H9 (cell line): ENCODE results near the gene MAP6. TPM values are rescaled to one million over a fixed set of nuclear protein-coding genes. Genes with fewer than 3 reads are reported as not detected.
A peak's percentile ranks its signal among the peaks of the same experiment; 100 is the strongest.

Source experiments
- DNase-seq: peaks from one replicate; pipeline ENCODE4 v3.0.0-alpha.2; 2017
- H2AFZ ChIP-seq: one replicate; pipeline ENCODE4 v1.6.1; 2013; ENCODE audit warnings: mild to moderate bottlenecking, low read length, control low read depth, moderate library complexity
- H2AK5ac ChIP-seq: 2 replicates; pipeline ENCODE4 v1.6.1; 2013; ENCODE audit warnings: low read length, control low read depth, mixed read lengths; ENCODE audit not compliant: insufficient read length
- H2BK120ac ChIP-seq: one replicate; pipeline ENCODE4 v1.6.1; 2013; ENCODE audit warnings: low read depth, mild to moderate bottlenecking, low read length, control low read depth, inconsistent platforms; ENCODE audit not compliant: poor library complexity, severe bottlenecking
- H2BK12ac ChIP-seq: 2 replicates; pipeline ENCODE4 v1.6.1; 2013; ENCODE audit warnings: low read length, control low read depth, mixed read lengths, low read depth; ENCODE audit not compliant: insufficient read length
- H2BK15ac ChIP-seq: 2 replicates; pipeline ENCODE4 v1.6.1; 2013; ENCODE audit warnings: low read depth, low read length, control low read depth
- H2BK20ac ChIP-seq: one replicate; pipeline ENCODE4 v1.6.1; 2013; ENCODE audit warnings: low read depth, mild to moderate bottlenecking, low read length, control low read depth, inconsistent platforms; ENCODE audit not compliant: poor library complexity, severe bottlenecking
- H2BK5ac ChIP-seq: 2 replicates; pipeline ENCODE4 v1.6.1; 2013; ENCODE audit warnings: low read length, control low read depth, mixed read lengths; ENCODE audit not compliant: insufficient read length
- H3K14ac ChIP-seq: 2 replicates; pipeline ENCODE4 v1.6.1; 2013; ENCODE audit warnings: low read length, control low read depth; ENCODE audit not compliant: insufficient read depth
- H3K18ac ChIP-seq: 2 replicates; pipeline ENCODE4 v1.6.1; 2013; ENCODE audit warnings: low read depth, mild to moderate bottlenecking, mixed read lengths, low read length, control low read depth; ENCODE audit not compliant: insufficient read length
- H3K23ac ChIP-seq: 2 replicates; pipeline ENCODE4 v1.6.1; 2013; ENCODE audit warnings: low read length, control low read depth, mixed read lengths, low read depth; ENCODE audit not compliant: insufficient read length
- H3K23me2 ChIP-seq: 2 replicates; pipeline ENCODE4 v1.6.1; 2013; ENCODE audit warnings: low read depth, mild to moderate bottlenecking, mixed read lengths, low read length, control low read depth; ENCODE audit not compliant: insufficient read length, poor library complexity, severe bottlenecking
- H3K27ac ChIP-seq: 2 replicates; pipeline ENCODE4 v1.5.1; 2013; ENCODE audit warnings: low read length, control low read depth, mixed read lengths, low read depth; ENCODE audit not compliant: insufficient read length
- H3K27me3 ChIP-seq: 2 replicates; pipeline ENCODE4 v1.6.1; 2013; ENCODE audit warnings: low read length, control low read depth, inconsistent platforms; ENCODE audit not compliant: insufficient read depth
- H3K4ac ChIP-seq: 2 replicates; pipeline ENCODE4 v1.6.1; 2013; ENCODE audit warnings: low read depth, mild to moderate bottlenecking, control low read depth, inconsistent platforms, low read length, moderate library complexity
- H3K4me1 ChIP-seq: 2 replicates; pipeline ENCODE4 v1.6.1; 2013; ENCODE audit warnings: low read length, control low read depth, inconsistent platforms; ENCODE audit not compliant: insufficient read depth
- H3K4me2 ChIP-seq: 2 replicates; pipeline ENCODE4 v1.6.1; 2013; ENCODE audit warnings: low read length, control low read depth, mixed read lengths; ENCODE audit not compliant: insufficient read length, insufficient read depth
- H3K56ac ChIP-seq: 2 replicates; pipeline ENCODE4 v1.6.1; 2013; ENCODE audit warnings: low read depth, mild to moderate bottlenecking, mixed read lengths, low read length, control low read depth; ENCODE audit not compliant: insufficient read length
- H3K79me1 ChIP-seq: 2 replicates; pipeline ENCODE4 v1.6.1; 2013; ENCODE audit warnings: low read depth, mild to moderate bottlenecking, moderate library complexity, low read length, control low read depth, inconsistent platforms; ENCODE audit not compliant: insufficient read depth, poor library complexity, severe bottlenecking
- H3K79me2 ChIP-seq: 2 replicates; pipeline ENCODE4 v1.6.1; 2013; ENCODE audit warnings: low read length, control low read depth, inconsistent platforms; ENCODE audit not compliant: insufficient read depth
- H3K9ac ChIP-seq: 2 replicates; pipeline ENCODE4 v1.6.1; 2013; ENCODE audit warnings: low read length, control low read depth, mixed read lengths; ENCODE audit not compliant: insufficient read length; ENCODE audit errors: extremely low read depth
- H3K9me3 ChIP-seq: one replicate; pipeline ENCODE4 v1.6.1; 2013; ENCODE audit warnings: low read depth, low read length, inconsistent platforms; ENCODE audit not compliant: control insufficient read depth
- H3T11ph ChIP-seq: one replicate; pipeline ENCODE4 v1.6.1; 2013; ENCODE audit warnings: mild to moderate bottlenecking, low read length, control low read depth, inconsistent platforms
- H4K20me1 ChIP-seq: one replicate; pipeline ENCODE4 v1.6.1; 2013; ENCODE audit not compliant: control insufficient read depth, insufficient read length, insufficient read depth
- H4K5ac ChIP-seq: 2 replicates; pipeline ENCODE4 v1.6.1; 2013; ENCODE audit warnings: low read depth, mild to moderate bottlenecking, mixed read lengths, low read length, control low read depth; ENCODE audit not compliant: insufficient read length
- H4K8ac ChIP-seq: replicated peaks from 2 replicates; pipeline ENCODE4 v1.6.1; 2013; ENCODE audit warnings: low read length, control low read depth, mixed read lengths, low read depth; ENCODE audit not compliant: insufficient read length
- H4K91ac ChIP-seq: 2 replicates; pipeline ENCODE4 v1.6.1; 2013; ENCODE audit warnings: low read depth, mild to moderate bottlenecking, moderate library complexity, mixed read lengths, low read length, control low read depth; ENCODE audit not compliant: insufficient read length
- H3K27ac Mint-ChIP-seq, 3 experiments: 2 replicates in 2 of 3; 3 replicates in 1 of 3; pipeline ENCODE4 v1.8.0; 2020 to 2021; ENCODE audit warnings: mixed read lengths in 3 of 3, mild to moderate bottlenecking in 1 of 3, moderate library complexity in 1 of 3
- H3K27me3 Mint-ChIP-seq: 2 replicates; pipeline ENCODE4 v1.8.0; 2021; ENCODE audit warnings: low read depth, mild to moderate bottlenecking, moderate library complexity, mixed read lengths
- H3K36me3 Mint-ChIP-seq, 3 experiments: 2 replicates in 2 of 3; 3 replicates in 1 of 3; pipeline ENCODE4 v1.8.0; 2020 to 2021; ENCODE audit warnings: low read depth in 3 of 3, mixed read lengths in 3 of 3; ENCODE audit not compliant: insufficient read depth in 1 of 3
- H3K4me1 Mint-ChIP-seq, 2 experiments: 2 replicates each; pipeline ENCODE4 v1.8.0; 2020; ENCODE audit warnings: mixed read lengths in 2 of 2
- H3K4me3 Mint-ChIP-seq, 2 experiments: 2 replicates in 1 of 2; 3 replicates in 1 of 2; pipeline ENCODE4 v1.8.0; 2020 to 2021; ENCODE audit warnings: mild to moderate bottlenecking in 2 of 2, mixed read lengths in 2 of 2, moderate library complexity in 1 of 2
- H3K9me3 Mint-ChIP-seq, 2 experiments: 2 replicates in 1 of 2; 3 replicates in 1 of 2; pipeline ENCODE4 v1.8.0; 2020; ENCODE audit warnings: mild to moderate bottlenecking in 2 of 2, mixed read lengths in 2 of 2, moderate library complexity in 1 of 2
- CTCF ChIP-seq: fragments of 200-600 bp; sonication (generic); conservative IDR thresholded peaks from 3 replicates; pipeline ENCODE4 v1.8.0; 2021; ENCODE audit warnings: antibody characterized with exemption, mild to moderate bottlenecking
- WGBS: extraction: QIAGEN DNeasy Blood & Tissue Kit; methylation state at CpG from one replicate; pipeline ENCODE4 v1.1.7; 2013; ENCODE audit warnings: missing lambda C conversion rate, low lambda C conversion rate, mixed read lengths; ENCODE audit not compliant: insufficient read length; ENCODE audit errors: extremely low coverage; 5-methylcytosine and 5-hydroxymethylcytosine counted together
- long read RNA-seq: library from polyadenylated mRNA; unstranded; transcript quantifications from one replicate; pipeline ENCODE4 v2.0.0, GENCODE V29; 2020
- total RNA-seq: library from RNA; stranded (reverse); gene quantifications from 2 replicates; pipeline ENCODE4 v1.2.1, GENCODE V29; 2021

Gene MAP6
- 0.48 and 0.77 TPM in 2 replicates for total RNA-seq
- long read RNA-seq, partial matches to known transcripts = 0 of 1 reads
- long read RNA-seq, other reads (novel, unspliced or antisense) = 1 of 1 reads

GRCh38 chr11:75668451-75669297, at the start of gene MAP6:
Gene MAP6 (minus strand): TSS chr11:75669038. CDS start chr11:75668369, 669 bp downstream.
- Histone ChIP-seq H3K18ac (no peak within 1 kb of the TSS), H3K79me2 (no peaks in the 10 kb centered on the region), H3K9me3 (no peaks in the 10 kb centered on the region), H3K4me1 (peaks cover under 1% of the 10 kb centered on the region; the same call in 1 of the 2 replicates), H3K27me3 (peaks cover 59% of the 10 kb centered on the region), H3K9ac (no peak within 1 kb of the TSS), H2BK20ac (no peak within 1 kb of the TSS), H3K23ac (no peak within 1 kb of the TSS), H4K91ac (no peak within 1 kb of the TSS), H3K27ac (no peak within 1 kb of the TSS), H2AK5ac (no peak within 1 kb of the TSS), H3T11ph (no peak within 1 kb of the TSS), H4K8ac (no peak within 1 kb of the TSS), H3K4ac (no peak within 1 kb of the TSS), H2BK120ac (no peak within 1 kb of the TSS), H3K14ac (no peak within 1 kb of the TSS), H3K4me2 (peak within 1 kb of the TSS; percentile 43), H2AFZ (no peak within 1 kb of the TSS), H2BK15ac (no peak within 1 kb of the TSS; the same call in 1 of the 2 replicates), H3K23me2 (peaks cover 11% of the 10 kb centered on the region), H3K56ac (no peak within 1 kb of the TSS), H4K20me1 (no peaks in the 10 kb centered on the region), H2BK5ac (no peak within 1 kb of the TSS), H4K5ac (no peak within 1 kb of the TSS), H2BK12ac (no peak within 1 kb of the TSS), H3K79me1 (no peaks in the 10 kb centered on the region)
- Mint-ChIP-seq H3K27me3 (peaks cover 83% of the 10 kb centered on the region), H3K36me3 (peaks cover 0 to under 1% (median 0%) of the 10 kb centered on the region in 3 experiments; a peak in 2 of 7 replicates), H3K9me3 (peaks cover 0 to 7% of the 10 kb centered on the region in 2 experiments; a peak in 4 of 5 replicates), H3K4me3 (peak within 1 kb of the TSS; percentile 56 to 90), H3K27ac (peak within 1 kb of the TSS in 1 of 3 experiments; percentile 84; a peak in 1 of 7 replicates), H3K4me1 (peaks cover 28 to 37% of the 10 kb centered on the region in 2 experiments)
- TF ChIP-seq CTCF = no peak
- peak; percentile 64 for DNase-seq
- no CpG with 5 or more reads among the region's 72 CpGs for WGBS
